GM21529 (cell line): Measurements from ENCODE around the gene KLF7.

Experiments used
- ATAC-seq: cut with Tn5 transposase; IDR thresholded peaks from one replicate; pipeline ENCODE4 v1.9.1; 2021; ENCODE audit not compliant: unreplicated experiment

KLF7 gene

GRCh38 chr2:207150284-207150683 is 15.5 kb downstream of the KLF7 start:
- no peak for ATAC-seq

GRCh38 chr2:207149249-207150213 is 16.2 kb downstream of the KLF7 start:
- peak; percentile 84 for ATAC-seq

GRCh38 chr2:207148020-207148419 is 17.7 kb downstream of the KLF7 start:
- no peak for ATAC-seq

- no peak for ATAC-seq
Measured at GRCh38 chr2:207144173-207144785, 21.5 kb downstream of the KLF7 start.

- peak; percentile 55 for ATAC-seq
Measured at GRCh38 chr2:207143215-207144172, 22.3 kb downstream of the KLF7 start.

- peak; percentile 35 for ATAC-seq
Measured at GRCh38 chr2:207142461-207142860, 23.3 kb downstream of the KLF7 start.

- no peak for ATAC-seq
Measured at GRCh38 chr2:207141386-207141785, 24.4 kb downstream of the KLF7 start.

GRCh38 chr2:207140265-207140664 is 25.5 kb downstream of the KLF7 start:
- no peak for ATAC-seq

GRCh38 chr2:207139552-207139951 is 26.2 kb downstream of the KLF7 start:
- ATAC-seq: no peak

GRCh38 chr2:207138627-207139297 is 27.0 kb downstream of the KLF7 start:
- no peak for ATAC-seq

GRCh38 chr2:207137596-207138337 is 28.0 kb downstream of the KLF7 start:
- ATAC-seq: no peak

- ATAC-seq: no peak
Measured at GRCh38 chr2:207136874-207137273, 28.9 kb downstream of the KLF7 start.

GRCh38 chr2:207135801-207136457 is 29.8 kb downstream of the KLF7 start:
- ATAC-seq: no peak

- ATAC-seq: no peak
Measured at GRCh38 chr2:207135340-207135739, 30.4 kb downstream of the KLF7 start.

- ATAC-seq: no peak
Measured at GRCh38 chr2:207133820-207134519, 31.8 kb downstream of the KLF7 start.

GRCh38 chr2:207133458-207133819 is 32.3 kb downstream of the KLF7 start:
- no peak for ATAC-seq

GRCh38 chr2:207132019-207132418 is 33.7 kb downstream of the KLF7 start:
- no peak for ATAC-seq

GRCh38 chr2:207131594-207131993 is 34.2 kb downstream of the KLF7 start:
- ATAC-seq: no peak
